Nephron progenitor cell (in vitro differentiated cells): ENCODE measurements around the gene EZH2.

ENCODE experiments used
- DNase-seq: peaks from one replicate; pipeline ENCODE4 v3.0.0; 2021
- H3K27ac Mint-ChIP-seq: 2 replicates; pipeline ENCODE4 v1.8.0; 2021; ENCODE audit warnings: mild to moderate bottlenecking, moderate library complexity, mixed read lengths
- H3K27me3 Mint-ChIP-seq: 2 replicates; pipeline ENCODE4 v1.8.0; 2021; ENCODE audit warnings: mild to moderate bottlenecking, low read depth, mixed read lengths; ENCODE audit not compliant: poor library complexity
- H3K36me3 Mint-ChIP-seq: 2 replicates; pipeline ENCODE4 v1.8.0; 2021; ENCODE audit warnings: low read depth, mixed read lengths
- H3K4me1 Mint-ChIP-seq: 2 replicates; pipeline ENCODE4 v1.8.0; 2021; ENCODE audit warnings: mixed read lengths
- H3K4me3 Mint-ChIP-seq: 2 replicates; pipeline ENCODE4 v1.8.0; 2021; ENCODE audit warnings: mild to moderate bottlenecking, moderate library complexity, mixed read lengths
- H3K9me3 Mint-ChIP-seq: 2 replicates; pipeline ENCODE4 v1.8.0; 2021; ENCODE audit warnings: mild to moderate bottlenecking, moderate library complexity, mixed read lengths
- CTCF ChIP-seq: fragments of 200-600 bp; sonication (generic); IDR thresholded peaks from 2 replicates; pipeline ENCODE4 v1.5.0; 2021; ENCODE audit warnings: antibody characterized with exemption

The EZH2 gene

GRCh38 chr7:148871551-148871950 is 12.5 kb downstream of the EZH2 start:
- Mint-ChIP-seq H3K4me3 (no peak overlapping the region), H3K36me3 (peaks cover 60% of the 10 kb centered on the region), H3K9me3 (peaks cover 18% of the 10 kb centered on the region), H3K27me3 (no peaks in the 10 kb centered on the region), H3K27ac (no peak overlapping the region), H3K4me1 (no peaks in the 10 kb centered on the region)
- no peak for TF ChIP-seq CTCF
- DNase-seq: no peak

- H3K9me3 Mint-ChIP-seq: peaks cover 18% of the 10 kb centered on the region
- no peak overlapping the region for H3K4me3 Mint-ChIP-seq
- H3K27me3 Mint-ChIP-seq: no peaks in the 10 kb centered on the region
- H3K36me3 Mint-ChIP-seq: peaks cover 54% of the 10 kb centered on the region
- H3K4me1 Mint-ChIP-seq: no peaks in the 10 kb centered on the region
- no peak overlapping the region for H3K27ac Mint-ChIP-seq
- no peak for DNase-seq
- TF ChIP-seq CTCF: no peak
Observed at GRCh38 chr7:148871030-148871429, 13.1 kb downstream of the EZH2 start.

DNA sequence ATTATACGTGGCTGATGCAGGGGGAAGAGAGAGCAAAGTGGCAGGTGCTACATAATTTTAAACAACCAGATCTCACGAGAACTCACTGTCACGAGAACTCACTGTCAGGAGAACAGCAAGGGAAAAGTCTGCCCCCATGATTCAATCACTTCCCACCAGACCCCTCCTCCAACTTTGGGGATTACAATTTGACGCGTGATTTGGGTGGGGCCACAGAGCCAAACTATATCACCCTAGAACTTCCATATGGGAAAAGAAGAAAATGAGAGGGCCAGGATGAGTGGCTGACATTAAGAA is 15.8 kb downstream of the EZH2 start:
- no peak for TF ChIP-seq CTCF
- peaks cover 47% of the 10 kb centered on the region for H3K36me3 Mint-ChIP-seq
- DNase-seq: no peak
- H3K4me3 Mint-ChIP-seq: no peak overlapping the region
- H3K27me3 Mint-ChIP-seq: no peaks in the 10 kb centered on the region
- H3K9me3 Mint-ChIP-seq: peaks cover 18% of the 10 kb centered on the region
- H3K4me1 Mint-ChIP-seq: peaks cover 8% of the 10 kb centered on the region
- H3K27ac Mint-ChIP-seq: peak overlapping the region; percentile 24

GRCh38 chr7:148867596-148868377 is 16.3 kb downstream of the EZH2 start:
- H3K4me1 Mint-ChIP-seq: peaks cover 10% of the 10 kb centered on the region
- no peak for TF ChIP-seq CTCF
- peaks cover 17% of the 10 kb centered on the region for H3K9me3 Mint-ChIP-seq
- peaks cover 45% of the 10 kb centered on the region for H3K36me3 Mint-ChIP-seq
- peak overlapping the region; percentile 24 for H3K27ac Mint-ChIP-seq
- DNase-seq: no peak
- no peaks in the 10 kb centered on the region for H3K27me3 Mint-ChIP-seq
- no peak overlapping the region for H3K4me3 Mint-ChIP-seq

DNA sequence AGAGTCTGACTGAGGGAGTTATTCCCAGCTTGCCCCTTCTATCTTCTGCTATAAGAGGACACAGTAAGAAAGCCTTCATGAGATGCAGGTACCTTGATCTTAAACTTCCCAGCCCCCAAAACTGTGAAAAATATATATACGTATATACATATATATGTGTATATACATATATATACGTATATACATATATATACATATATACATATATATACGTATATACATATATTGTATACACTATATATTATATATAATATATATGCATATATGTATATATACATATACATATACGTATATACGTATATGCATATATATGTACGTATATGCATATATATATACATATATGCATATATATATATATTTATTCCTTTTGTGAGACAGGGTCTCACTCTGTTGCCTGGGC is 17.7 kb downstream of the EZH2 start:
- Mint-ChIP-seq H3K36me3 (peaks cover 35% of the 10 kb centered on the region), H3K9me3 (peaks cover 11% of the 10 kb centered on the region), H3K4me3 (no peak overlapping the region), H3K4me1 (peaks cover 10% of the 10 kb centered on the region), H3K27ac (no peak overlapping the region), H3K27me3 (no peaks in the 10 kb centered on the region)
- no peak for DNase-seq
- no peak for TF ChIP-seq CTCF

- peaks cover 28% of the 10 kb centered on the region for H3K36me3 Mint-ChIP-seq
- TF ChIP-seq CTCF: no peak
- peaks cover 10% of the 10 kb centered on the region for H3K4me1 Mint-ChIP-seq
- no peak for DNase-seq
- H3K27me3 Mint-ChIP-seq: no peaks in the 10 kb centered on the region
- peak overlapping the region; percentile 75 for H3K27ac Mint-ChIP-seq
- no peak overlapping the region for H3K4me3 Mint-ChIP-seq
- H3K9me3 Mint-ChIP-seq: peaks cover 11% of the 10 kb centered on the region
Observed at GRCh38 chr7:148865283-148865682, 18.8 kb downstream of the EZH2 start.
